OCI-LY1 (cell line): ENCODE results near the gene CIBAR2.

Experiments used
- H2AFZ ChIP-seq: fragments of 200-600 bp; sonication (generic), shearing (Covaris generic); 2 replicates; pipeline ENCODE4 v1.6.0; 2014; ENCODE audit warnings: antibody characterized with exemption, mild to moderate bottlenecking, low read length
- H3F3A ChIP-seq: fragments of 200-600 bp; sonication (generic), shearing (Covaris generic); 2 replicates; pipeline ENCODE4 v1.6.0; 2014; ENCODE audit warnings: mild to moderate bottlenecking, antibody characterized with exemption, low read length, moderate library complexity; ENCODE audit not compliant: insufficient read depth
- H3K27ac ChIP-seq: fragments of 200-600 bp; sonication (generic); 2 replicates; pipeline ENCODE4 v1.5.1; 2014; ENCODE audit warnings: low read length, mixed run types, mild to moderate bottlenecking, low read depth; ENCODE audit not compliant: poor library complexity, severe bottlenecking
- H3K27me3 ChIP-seq: fragments of 200-600 bp; sonication (generic); 2 replicates; pipeline ENCODE4 v1.6.0; 2014; ENCODE audit warnings: antibody characterized with exemption, mild to moderate bottlenecking, low read length, moderate library complexity; ENCODE audit not compliant: insufficient read depth
- H3K36me3 ChIP-seq: fragments of 200-600 bp; sonication (generic); 2 replicates; pipeline ENCODE4 v1.6.1; 2014; ENCODE audit warnings: mild to moderate bottlenecking, antibody characterized with exemption, low read length, moderate library complexity, mixed read lengths; ENCODE audit not compliant: insufficient read depth
- H3K4me1 ChIP-seq: fragments of 200-600 bp; sonication (generic); 2 replicates; pipeline ENCODE4 v1.5.1; 2014; ENCODE audit warnings: mild to moderate bottlenecking, low read length, moderate library complexity; ENCODE audit not compliant: insufficient read depth, severe bottlenecking
- H3K4me2 ChIP-seq: fragments of 200-600 bp; sonication (generic), shearing (Covaris generic); 2 replicates; pipeline ENCODE4 v1.6.1; 2014; ENCODE audit warnings: low read length
- H3K4me3 ChIP-seq: fragments of 200-600 bp; sonication (generic); 2 replicates; pipeline ENCODE4 v1.5.1; 2014; ENCODE audit warnings: low read length, low read depth, mild to moderate bottlenecking, mixed read lengths; ENCODE audit not compliant: poor library complexity, severe bottlenecking
- H3K79me2 ChIP-seq: fragments of 200-600 bp; shearing (Covaris generic); 2 replicates; pipeline ENCODE4 v1.6.1; 2016; ENCODE audit warnings: mixed run types, low read length, mixed read lengths; ENCODE audit not compliant: insufficient read depth
- H3K9ac ChIP-seq: fragments of 200-600 bp; sonication (generic), shearing (Covaris generic); 2 replicates; pipeline ENCODE4 v1.6.1; 2014; ENCODE audit warnings: mild to moderate bottlenecking, low read length, mixed read lengths
- H3K9me2 ChIP-seq: fragments of 200-600 bp; sonication (generic), shearing (Covaris generic); 2 replicates; pipeline ENCODE4 v1.6.1; 2014; ENCODE audit warnings: low read depth, mild to moderate bottlenecking, low read length, mixed read lengths
- H3K9me3 ChIP-seq: fragments of 200-600 bp; shearing (Covaris generic); 2 replicates; pipeline ENCODE4 v1.6.1; 2014; ENCODE audit warnings: low read length, mixed read lengths
- H4K20me1 ChIP-seq: fragments of 200-600 bp; sonication (generic), shearing (Covaris generic); 2 replicates; pipeline ENCODE4 v1.6.0; 2016; ENCODE audit warnings: mild to moderate bottlenecking, low read length; ENCODE audit not compliant: insufficient read depth
- EZH2 ChIP-seq: fragments of 200-600 bp; sonication (generic), shearing (Covaris generic); IDR thresholded peaks from 2 replicates; pipeline ENCODE4 v1.8.0; 2017; ENCODE audit warnings: borderline replicate concordance, mixed run types, mild to moderate bottlenecking, antibody characterized with exemption, low read length, moderate library complexity, mixed read lengths
- TF ChIP-seq, protein P1 (sequence below): fragments of 200-600 bp; sonication (generic), shearing (Covaris generic); IDR thresholded peaks from 2 replicates; pipeline ENCODE4 v1.5.1; 2017; ENCODE audit warnings: mild to moderate bottlenecking, antibody characterized with exemption, low read length, moderate library complexity, mixed read lengths

The CIBAR2 gene

GRCh38 chr16:85112364-85112763, at the start of gene CIBAR2:
CIBAR2 (minus strand) TSS chr16:85112472; CDS start chr16:85112352, 120 bp downstream.
- Histone ChIP-seq H3K4me3 (no peak within 1 kb of the TSS), H3K9me3 (no peaks in the 10 kb centered on the region), H3K9ac (no peak within 1 kb of the TSS), H3K27me3 (peaks cover 7% of the 10 kb centered on the region; the same call in 1 of the 2 replicates), H3K9me2 (no peaks in the 10 kb centered on the region), H3F3A (no peaks in the 10 kb centered on the region), H2AFZ (no peak within 1 kb of the TSS), H3K27ac (no peak within 1 kb of the TSS), H3K4me1 (peaks cover 5% of the 10 kb centered on the region), H3K4me2 (no peak within 1 kb of the TSS), H3K36me3 (no peaks in the 10 kb centered on the region), H3K79me2 (no peaks in the 10 kb centered on the region), H4K20me1 (no peaks in the 10 kb centered on the region)
- TF ChIP-seq, protein P1, sequence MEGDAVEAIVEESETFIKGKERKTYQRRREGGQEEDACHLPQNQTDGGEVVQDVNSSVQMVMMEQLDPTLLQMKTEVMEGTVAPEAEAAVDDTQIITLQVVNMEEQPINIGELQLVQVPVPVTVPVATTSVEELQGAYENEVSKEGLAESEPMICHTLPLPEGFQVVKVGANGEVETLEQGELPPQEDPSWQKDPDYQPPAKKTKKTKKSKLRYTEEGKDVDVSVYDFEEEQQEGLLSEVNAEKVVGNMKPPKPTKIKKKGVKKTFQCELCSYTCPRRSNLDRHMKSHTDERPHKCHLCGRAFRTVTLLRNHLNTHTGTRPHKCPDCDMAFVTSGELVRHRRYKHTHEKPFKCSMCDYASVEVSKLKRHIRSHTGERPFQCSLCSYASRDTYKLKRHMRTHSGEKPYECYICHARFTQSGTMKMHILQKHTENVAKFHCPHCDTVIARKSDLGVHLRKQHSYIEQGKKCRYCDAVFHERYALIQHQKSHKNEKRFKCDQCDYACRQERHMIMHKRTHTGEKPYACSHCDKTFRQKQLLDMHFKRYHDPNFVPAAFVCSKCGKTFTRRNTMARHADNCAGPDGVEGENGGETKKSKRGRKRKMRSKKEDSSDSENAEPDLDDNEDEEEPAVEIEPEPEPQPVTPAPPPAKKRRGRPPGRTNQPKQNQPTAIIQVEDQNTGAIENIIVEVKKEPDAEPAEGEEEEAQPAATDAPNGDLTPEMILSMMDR: no peak
- no peak for TF ChIP-seq EZH2

GRCh38 chr16:85159179-85159980, 47.1 kb upstream of the CIBAR2 start:
- Histone ChIP-seq H2AFZ (no peak overlapping the region), H3K79me2 (no peaks in the 10 kb centered on the region), H3K9me2 (no peaks in the 10 kb centered on the region), H3K27me3 (no peaks in the 10 kb centered on the region; the same call in 1 of the 2 replicates), H3K4me3 (no peak overlapping the region), H3K4me1 (no peaks in the 10 kb centered on the region), H3K27ac (no peak overlapping the region), H3K9me3 (no peaks in the 10 kb centered on the region), H3F3A (no peaks in the 10 kb centered on the region), H4K20me1 (no peaks in the 10 kb centered on the region), H3K9ac (no peak overlapping the region), H3K4me2 (no peak overlapping the region), H3K36me3 (no peaks in the 10 kb centered on the region)
- TF ChIP-seq EZH2: no peak
- TF ChIP-seq, protein P1: no peak

GRCh38 chr16:85158743-85159178, 46.5 kb upstream of the CIBAR2 start:
- no peaks in the 10 kb centered on the region for H3K4me1 ChIP-seq
- no peaks in the 10 kb centered on the region for H3K9me3 ChIP-seq
- H3K9me2 ChIP-seq: no peaks in the 10 kb centered on the region
- no peaks in the 10 kb centered on the region; the same call in 1 of the 2 replicates for H3K27me3 ChIP-seq
- H3K79me2 ChIP-seq: no peaks in the 10 kb centered on the region
- TF ChIP-seq, protein P1: no peak
- no peak for TF ChIP-seq EZH2
- no peak overlapping the region for H2AFZ ChIP-seq
- H4K20me1 ChIP-seq: no peaks in the 10 kb centered on the region
- no peaks in the 10 kb centered on the region for H3F3A ChIP-seq
- H3K9ac ChIP-seq: no peak overlapping the region
- no peak overlapping the region for H3K4me2 ChIP-seq
- no peaks in the 10 kb centered on the region for H3K36me3 ChIP-seq
- no peak overlapping the region for H3K27ac ChIP-seq
- no peak overlapping the region for H3K4me3 ChIP-seq
